Measurements from ENCODE around the gene CAPZB. TPM values are rescaled to one million over a fixed set of nuclear protein-coding genes. Genes with fewer than 3 reads are reported as not detected.

CAPZB gene
- polyA plus RNA-seq, 1 donor from 2014 or later, result 159 TPM

DNA sequence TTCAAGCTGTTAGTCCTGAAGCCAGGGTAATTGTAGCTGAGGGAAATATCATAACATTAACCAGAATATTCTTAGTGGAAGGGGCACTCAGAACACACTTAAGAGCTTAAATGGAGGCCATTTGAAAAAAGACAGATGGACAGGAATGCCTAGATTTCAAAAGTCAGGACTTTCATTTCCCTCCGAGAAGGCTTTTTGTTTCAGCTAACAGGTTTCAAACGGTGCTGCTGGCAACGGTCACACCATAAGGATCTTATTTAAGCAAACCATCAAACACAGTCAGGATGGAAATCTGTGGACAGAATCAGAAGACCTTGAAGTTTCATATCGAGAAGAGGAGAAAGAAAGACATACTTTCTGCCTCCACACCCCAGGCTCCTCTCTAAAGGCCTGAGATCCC, 103.1 kb downstream of the CAPZB start:
- Histone ChIP-seq H3K4me2 (ENCODE audit: low read length) (no peak overlapping the region), H3K36me3 (ENCODE audit: insufficient read depth, low read length) (peaks cover 4% of the 10 kb centered on the region), H3K4me3 (ENCODE audit: low read length) (no peak overlapping the region), H3K79me2 (replicated peaks; ENCODE audit: insufficient read depth, low read length) (no peaks in the 10 kb centered on the region), H3K9ac (ENCODE audit: low read length) (no peak overlapping the region), H3K27ac (ENCODE audit: low read length) (no peak overlapping the region), H3K9me2 (ENCODE audit: insufficient read depth, low read length) (no peaks in the 10 kb centered on the region), H2AFZ (ENCODE audit: low read depth, low read length) (no peak overlapping the region), H3K27me3 (ENCODE audit: insufficient read depth, low read depth, low read length) (no peaks in the 10 kb centered on the region), H3F3A (ENCODE audit: insufficient read depth, low read length, poor library complexity, severe bottlenecking) (no peaks in the 10 kb centered on the region), H4K20me1 (ENCODE audit: insufficient read depth) (no peaks in the 10 kb centered on the region), H3K9me3 (ENCODE audit: low read length) (no peaks in the 10 kb centered on the region)
- TF ChIP-seq MXI1 (conservative IDR thresholded peaks at IDR 0.05; ENCODE audit: poor library complexity, severe bottlenecking), result no peak
- TF ChIP-seq, protein P1, sequence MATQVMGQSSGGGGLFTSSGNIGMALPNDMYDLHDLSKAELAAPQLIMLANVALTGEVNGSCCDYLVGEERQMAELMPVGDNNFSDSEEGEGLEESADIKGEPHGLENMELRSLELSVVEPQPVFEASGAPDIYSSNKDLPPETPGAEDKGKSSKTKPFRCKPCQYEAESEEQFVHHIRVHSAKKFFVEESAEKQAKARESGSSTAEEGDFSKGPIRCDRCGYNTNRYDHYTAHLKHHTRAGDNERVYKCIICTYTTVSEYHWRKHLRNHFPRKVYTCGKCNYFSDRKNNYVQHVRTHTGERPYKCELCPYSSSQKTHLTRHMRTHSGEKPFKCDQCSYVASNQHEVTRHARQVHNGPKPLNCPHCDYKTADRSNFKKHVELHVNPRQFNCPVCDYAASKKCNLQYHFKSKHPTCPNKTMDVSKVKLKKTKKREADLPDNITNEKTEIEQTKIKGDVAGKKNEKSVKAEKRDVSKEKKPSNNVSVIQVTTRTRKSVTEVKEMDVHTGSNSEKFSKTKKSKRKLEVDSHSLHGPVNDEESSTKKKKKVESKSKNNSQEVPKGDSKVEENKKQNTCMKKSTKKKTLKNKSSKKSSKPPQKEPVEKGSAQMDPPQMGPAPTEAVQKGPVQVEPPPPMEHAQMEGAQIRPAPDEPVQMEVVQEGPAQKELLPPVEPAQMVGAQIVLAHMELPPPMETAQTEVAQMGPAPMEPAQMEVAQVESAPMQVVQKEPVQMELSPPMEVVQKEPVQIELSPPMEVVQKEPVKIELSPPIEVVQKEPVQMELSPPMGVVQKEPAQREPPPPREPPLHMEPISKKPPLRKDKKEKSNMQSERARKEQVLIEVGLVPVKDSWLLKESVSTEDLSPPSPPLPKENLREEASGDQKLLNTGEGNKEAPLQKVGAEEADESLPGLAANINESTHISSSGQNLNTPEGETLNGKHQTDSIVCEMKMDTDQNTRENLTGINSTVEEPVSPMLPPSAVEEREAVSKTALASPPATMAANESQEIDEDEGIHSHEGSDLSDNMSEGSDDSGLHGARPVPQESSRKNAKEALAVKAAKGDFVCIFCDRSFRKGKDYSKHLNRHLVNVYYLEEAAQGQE (IDR thresholded peaks at IDR 0.05; ENCODE audit: borderline replicate concordance), result no peak
- no peak for TF ChIP-seq SMC3 (conservative IDR thresholded peaks at IDR 0.05; ENCODE audit: poor library complexity)

DNA sequence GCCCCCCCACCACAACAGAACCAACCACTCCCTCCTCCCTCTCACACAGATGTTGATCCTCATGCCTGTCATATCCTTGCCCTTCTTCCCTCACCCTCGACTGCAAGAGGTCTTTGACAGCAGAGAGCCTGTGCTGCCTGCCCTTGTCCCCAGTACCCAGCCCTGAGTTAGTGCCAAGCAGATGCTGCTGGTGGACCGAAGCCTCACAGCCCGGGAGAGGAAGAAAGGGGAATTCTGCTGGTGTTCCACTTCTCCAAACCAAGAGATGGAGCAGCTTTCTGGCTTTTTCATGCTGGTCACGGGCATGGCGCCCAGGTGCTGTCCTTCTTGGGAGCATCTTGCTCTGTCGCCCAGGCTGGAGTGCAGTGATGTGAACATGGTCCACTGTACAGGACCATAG, 104.1 kb downstream of the CAPZB start:
- Histone ChIP-seq H2AFZ (ENCODE audit: low read depth, low read length) (no peak overlapping the region), H3K36me3 (ENCODE audit: insufficient read depth, low read length) (peaks cover 12% of the 10 kb centered on the region), H3K79me2 (replicated peaks; ENCODE audit: insufficient read depth, low read length) (no peaks in the 10 kb centered on the region), H3K9ac (ENCODE audit: low read length) (no peak overlapping the region), H3K4me3 (ENCODE audit: low read length) (no peak overlapping the region), H3K9me3 (ENCODE audit: low read length) (no peaks in the 10 kb centered on the region), H3F3A (ENCODE audit: insufficient read depth, low read length, poor library complexity, severe bottlenecking) (no peaks in the 10 kb centered on the region), H3K27me3 (ENCODE audit: insufficient read depth, low read depth, low read length) (no peaks in the 10 kb centered on the region), H4K20me1 (ENCODE audit: insufficient read depth) (no peaks in the 10 kb centered on the region), H3K4me2 (ENCODE audit: low read length) (no peak overlapping the region), H3K9me2 (ENCODE audit: insufficient read depth, low read length) (no peaks in the 10 kb centered on the region), H3K27ac (ENCODE audit: low read length) (no peak overlapping the region)
- TF ChIP-seq TAF1 (IDR thresholded peaks at IDR 0.05; ENCODE audit: low read depth), result no peak
- TF ChIP-seq POLR2AphosphoS5 (IDR thresholded peaks at IDR 0.05), result no peak
- no peak for TF ChIP-seq RAD21 (conservative IDR thresholded peaks at IDR 0.05)
- no peak for TF ChIP-seq EP300 (conservative IDR thresholded peaks at IDR 0.05; ENCODE audit: poor library complexity, severe bottlenecking)
- TF ChIP-seq EZH2 (IDR thresholded peaks at IDR 0.05; ENCODE audit: borderline replicate concordance, insufficient read depth, low read length, poor library complexity, severe bottlenecking), result no peak
- no peak for TF ChIP-seq MXI1 (conservative IDR thresholded peaks at IDR 0.05; ENCODE audit: poor library complexity, severe bottlenecking)
- TF ChIP-seq SMC3 (conservative IDR thresholded peaks at IDR 0.05; ENCODE audit: poor library complexity), result no peak
- TF ChIP-seq, protein P1 (IDR thresholded peaks at IDR 0.05; ENCODE audit: borderline replicate concordance), result no peak
- no peak for TF ChIP-seq CTCF (IDR thresholded peaks at IDR 0.05; ENCODE audit: poor library complexity, severe bottlenecking)
